IMR-90 (cell line): ENCODE measurements around the gene GNAO1. TPM values are rescaled to one million over a fixed set of nuclear protein-coding genes. Genes with fewer than 3 reads are reported as not detected.

ENCODE experiments used
- ATAC-seq: fragments of 200-7000 bp; cut with Tn5 transposase; 2 replicates; pipeline ENCODE4 v1.9.1; 2020; ENCODE audit warnings: low read depth, mild to moderate bottlenecking, moderate library complexity
- BruUV-seq: library from RNA; stranded (reverse); fragments of 400-500 nt; replicated peaks from 2 replicates; lab custom pipeline; 2021; lab: Mats Ljungman, UMichigan
- CTCF ChIA-PET: fragments of 300-600 bp; formaldehyde crosslinking; extraction: SDS; loops from one replicate; lab custom pipeline; 2021; ENCODE audit warnings: antibody characterized with exemption; lab: Yijun Ruan, JAX
- POLR2A ChIA-PET: fragments of 300-600 bp; sonication (Branson Sonifier 250); formaldehyde crosslinking; loops from one replicate; lab custom pipeline; 2022; ENCODE audit warnings: antibody characterized with exemption; ENCODE audit not compliant: unreplicated experiment; lab: Charles Lee
- DNase-seq: peaks from one replicate; pipeline ENCODE4 v3.0.0; 2013
- H2AFZ ChIP-seq: replicated peaks from 2 replicates; pipeline ENCODE3; 2013; ENCODE audit warnings: low read length, mild to moderate bottlenecking; ENCODE audit not compliant: poor library complexity
- H2AK5ac ChIP-seq: 2 replicates; pipeline ENCODE4 v1.6.1; 2013; ENCODE audit warnings: low read depth, low read length, inconsistent platforms
- H2AK9ac ChIP-seq: replicated peaks from 2 replicates; pipeline ENCODE3; 2013; ENCODE audit warnings: mild to moderate bottlenecking, low read depth, low read length, moderate library complexity; ENCODE audit not compliant: poor library complexity
- H2BK120ac ChIP-seq: 2 replicates; pipeline ENCODE4 v1.6.1; 2013; ENCODE audit warnings: low read depth, low read length, inconsistent platforms
- H2BK15ac ChIP-seq: 3 replicates; pipeline ENCODE4 v1.6.1; 2013; ENCODE audit warnings: low read depth, low read length, inconsistent platforms
- H2BK20ac ChIP-seq: 2 replicates; pipeline ENCODE4 v1.6.1; 2013; ENCODE audit warnings: low read depth, mild to moderate bottlenecking, inconsistent platforms, low read length, moderate library complexity
- H2BK5ac ChIP-seq: 2 replicates; pipeline ENCODE4 v1.6.1; 2013; ENCODE audit warnings: mild to moderate bottlenecking, low read depth, low read length, inconsistent platforms; ENCODE audit not compliant: poor library complexity, severe bottlenecking
- H3K14ac ChIP-seq: replicated peaks from 2 replicates; pipeline ENCODE4 v1.6.1; 2013; ENCODE audit warnings: low read depth, low read length, inconsistent platforms
- H3K18ac ChIP-seq: 2 replicates; pipeline ENCODE4 v1.6.1; 2013; ENCODE audit warnings: low read depth, low read length, control low read depth
- H3K23ac ChIP-seq: 2 replicates; pipeline ENCODE4 v1.6.1; 2013; ENCODE audit warnings: low read depth, low read length, inconsistent platforms
- H3K27ac ChIP-seq: 2 replicates; pipeline ENCODE4 v1.5.1; 2013; ENCODE audit warnings: mild to moderate bottlenecking, control low read depth, low read length; ENCODE audit not compliant: insufficient read depth
- H3K27me3 ChIP-seq: 2 replicates; pipeline ENCODE4 v1.6.1; 2013; ENCODE audit warnings: low read length; ENCODE audit not compliant: control insufficient read depth, insufficient read depth
- H3K36me3 ChIP-seq: 2 replicates; pipeline ENCODE4 v1.6.1; 2013; ENCODE audit warnings: low read length, mixed read lengths; ENCODE audit not compliant: control insufficient read depth, insufficient read depth
- H3K4ac ChIP-seq: 2 replicates; pipeline ENCODE4 v1.6.1; 2013; ENCODE audit warnings: low read depth, low read length, inconsistent platforms
- H3K4me1 ChIP-seq: 2 replicates; pipeline ENCODE4 v1.6.1; 2013; ENCODE audit warnings: low read length, mixed read lengths; ENCODE audit not compliant: control insufficient read depth, insufficient read depth
- H3K4me2 ChIP-seq: 2 replicates; pipeline ENCODE4 v1.6.1; 2013; ENCODE audit warnings: low read depth, mild to moderate bottlenecking, control low read depth, low read length, moderate library complexity
- H3K4me3 ChIP-seq: 2 replicates; pipeline ENCODE4 v1.5.1; 2013; ENCODE audit warnings: low read depth, mild to moderate bottlenecking, control low read depth, low read length, moderate library complexity; ENCODE audit not compliant: insufficient read depth
- H3K56ac ChIP-seq: 2 replicates; pipeline ENCODE4 v1.6.1; 2013; ENCODE audit warnings: low read length, inconsistent platforms; ENCODE audit not compliant: insufficient read depth; ENCODE audit errors: extremely low read depth
- H3K79me1 ChIP-seq, 2 experiments: 2 replicates each; pipeline ENCODE4 v1.6.1; 2013; ENCODE audit warnings: low read length in 2 of 2, inconsistent platforms in 1 of 2, low read depth in 1 of 2
- H3K9ac ChIP-seq: 2 replicates; pipeline ENCODE4 v1.6.1; 2013; ENCODE audit warnings: low read depth, low read length, control low read depth
- H3K9me1 ChIP-seq: 2 replicates; pipeline ENCODE4 v1.6.1; 2013; ENCODE audit warnings: low read length, inconsistent platforms; ENCODE audit not compliant: insufficient read depth
- H3K9me3 ChIP-seq: 2 replicates; pipeline ENCODE4 v1.6.1; 2013; ENCODE audit warnings: low read length; ENCODE audit not compliant: control insufficient read depth, insufficient read depth
- H4K20me1 ChIP-seq: 2 replicates; pipeline ENCODE4 v1.6.1; 2013; ENCODE audit warnings: low read length, inconsistent platforms; ENCODE audit not compliant: insufficient read depth
- H4K5ac ChIP-seq: 2 replicates; pipeline ENCODE4 v1.6.1; 2013; ENCODE audit warnings: mild to moderate bottlenecking, low read depth, low read length, control low read depth
- H4K8ac ChIP-seq, 2 experiments: 2 replicates each; pipeline ENCODE4 v1.6.1; 2013; ENCODE audit warnings: low read depth in 2 of 2, low read length in 2 of 2, control low read depth in 1 of 2, inconsistent platforms in 1 of 2
- H4K91ac ChIP-seq: 2 replicates; pipeline ENCODE4 v1.6.1; 2013; ENCODE audit warnings: low read depth, low read length, inconsistent platforms; ENCODE audit not compliant: insufficient read depth
- BHLHE40 ChIP-seq: fragments of 150-350 bp; IDR thresholded peaks from 2 replicates; pipeline ENCODE4 v1.6.1; 2016; ENCODE audit warnings: mild to moderate bottlenecking, low read depth, low read length
- FOS ChIP-seq: fragments of 150-350 bp; IDR thresholded peaks from 2 replicates; pipeline ENCODE4 v1.6.1; 2016; ENCODE audit warnings: low read depth, low read length
- MXI1 ChIP-seq: IDR thresholded peaks from 2 replicates; pipeline ENCODE4 v1.6.1; 2012; ENCODE audit warnings: low read depth, mild to moderate bottlenecking, low read length, moderate library complexity, borderline replicate concordance
- WGBS, 2 experiments: methylation state at CpG; one replicate each; pipeline versions ENCODE4 v1.1.5 to v1.1.7; 2013; ENCODE audit warnings: missing lambda C conversion rate in 2 of 2; ENCODE audit not compliant: insufficient read length in 1 of 2; ENCODE audit errors: extremely low coverage in 2 of 2; 5-methylcytosine and 5-hydroxymethylcytosine counted together
- dilution Hi-C: fragments of 300-500 bp; cut with HindIII; formaldehyde crosslinking; loops from one replicate; pipeline ENCODE4 v1.14.3; 2018; ENCODE audit warnings: low sequenced_read_pairs; ENCODE audit not compliant: unreplicated experiment
- in situ Hi-C: fragments of 300-500 bp; cut with MboI; formaldehyde crosslinking; loops from 3 replicates; pipeline ENCODE4 v1.14.3; 2019; ENCODE audit warnings: low sequenced_read_pairs, inconsistent platforms, mixed read lengths
- intact Hi-C: fragments of 100-400 bp; cut with micrococcal nuclease; formaldehyde crosslinking; loops from 2 replicates; pipeline ENCODE4 v1.10.0; 2022
- polyA plus RNA-seq, 3 experiments: library from polyadenylated mRNA; depleted of rRNA; stranded (reverse); fragments of >200 nt; gene quantifications; 2 replicates each; pipeline ENCODE4 v1.2.3, GENCODE V29; 2012; ENCODE audit warnings: low replicate concordance in 1 of 3
- total RNA-seq: library from RNA; depleted of rRNA; stranded (reverse); fragments of >200 nt; gene quantifications from 2 replicates; pipeline ENCODE4 v1.2.3, GENCODE V29; 2012

The GNAO1 gene
- total and polyA plus RNA-seq, 2 of the 4 experiments (the other 2 are of a cell fraction): under 0.01 to 0.07 TPM

GRCh38 chr16:56338566-56339318 lies 147.5 kb downstream of the GNAO1 start:
- no peak overlapping the region for H3K4me2 ChIP-seq
- no peak overlapping the region for H2BK20ac ChIP-seq
- H2BK5ac ChIP-seq: no peak overlapping the region
- H3K4me1 ChIP-seq: peaks cover 2% of the 10 kb centered on the region; the same call in 1 of the 2 replicates
- no peaks in the 10 kb centered on the region for H3K9me3 ChIP-seq
- WGBS, 2 experiments: 86% methylated on average over 9 of the region's 17 CpGs; no CpG with 5 or more reads in 1 of the 2 experiments
- no peak overlapping the region for H3K4me3 ChIP-seq
- ChIA-PET CTCF (no interaction called here), POLR2A (interaction anchor here (0.8 kb wide), 1 partner anchor 17 kb away, joined by 3 read pairs; no protein-coding TSS in a partner anchor)
- no peak overlapping the region for H4K8ac ChIP-seq
- dilution Hi-C loops: no loop called here
- no peaks in the 10 kb centered on the region for H3K9me1 ChIP-seq
- DNase-seq (no peak), ATAC-seq (no peak)
- no peak overlapping the region for H3K23ac ChIP-seq
- no peak overlapping the region for H3K56ac ChIP-seq
- H2BK120ac ChIP-seq: no peak overlapping the region
- H3K27ac ChIP-seq: no peak overlapping the region
- no peak overlapping the region for H4K5ac ChIP-seq
- H4K20me1 ChIP-seq: no peaks in the 10 kb centered on the region
- H2AK9ac ChIP-seq: no peak overlapping the region
- H4K91ac ChIP-seq: no peak overlapping the region
- H3K14ac ChIP-seq: no peak overlapping the region
- no peak overlapping the region for H2AK5ac ChIP-seq
- H2BK15ac ChIP-seq: no peak overlapping the region
- TF ChIP-seq MXI1: no peak
- no peak for TF ChIP-seq FOS
- no peak for TF ChIP-seq BHLHE40
- H3K36me3 ChIP-seq: no peaks in the 10 kb centered on the region
- no peaks in the 10 kb centered on the region for H3K79me1 ChIP-seq
- H3K27me3 ChIP-seq: no peaks in the 10 kb centered on the region; the same call in 1 of the 2 replicates
- no peak overlapping the region for H3K4ac ChIP-seq
- no TSS peak for BruUV-seq
- H3K9ac ChIP-seq: no peak overlapping the region
- in situ Hi-C loops: no loop called here
- intact Hi-C loops: no loop called here
- no peak overlapping the region for H2AFZ ChIP-seq
- H3K18ac ChIP-seq: no peak overlapping the region
